Peyer's patch (tissue), 4 donors: ENCODE measurements around the gene C11orf54.

Experiments used
- POLR2A ChIP-seq, 2 donors: fragments of 450-650 bp; IDR thresholded peaks; one replicate each; pipeline ENCODE4 v1.5.1; 2017; ENCODE audit warnings: antibody characterized with exemption in 2 of 2, mild to moderate bottlenecking in 2 of 2, moderate library complexity in 2 of 2
- TF ChIP-seq, protein P1 (sequence below), 6 experiments: fragments of 450-650 bp in 4 of 6; fragments of 200-600 bp in 2 of 6; sonication (generic) in 1 of 6; IDR thresholded peaks; one replicate each; pipeline ENCODE4 v1.5.1; 2017 to 2019; ENCODE audit warnings: antibody characterized with exemption in 6 of 6, mild to moderate bottlenecking in 3 of 6, moderate library complexity in 1 of 6

DNA sequence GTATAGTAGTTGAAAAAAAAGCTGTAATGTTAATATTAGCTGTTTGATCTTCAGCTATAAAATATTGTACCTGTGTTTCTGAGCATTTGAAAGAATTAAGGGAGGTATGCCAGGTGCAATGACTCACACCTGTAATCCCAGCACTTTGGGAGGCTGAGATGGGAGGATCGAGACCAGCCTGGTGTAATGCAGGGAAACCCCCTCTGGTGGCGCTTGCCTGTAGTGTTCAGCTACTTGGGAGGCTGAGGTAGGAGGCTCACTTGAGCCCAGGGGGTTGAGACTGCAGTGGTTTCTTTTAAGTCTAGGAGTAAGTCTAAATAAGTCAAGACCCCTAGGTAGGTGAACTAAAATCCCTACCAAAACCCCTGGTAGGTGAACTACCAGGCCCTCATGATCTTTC is 37.2 kb upstream of the C11orf54 start:
- TF ChIP-seq, protein P1, sequence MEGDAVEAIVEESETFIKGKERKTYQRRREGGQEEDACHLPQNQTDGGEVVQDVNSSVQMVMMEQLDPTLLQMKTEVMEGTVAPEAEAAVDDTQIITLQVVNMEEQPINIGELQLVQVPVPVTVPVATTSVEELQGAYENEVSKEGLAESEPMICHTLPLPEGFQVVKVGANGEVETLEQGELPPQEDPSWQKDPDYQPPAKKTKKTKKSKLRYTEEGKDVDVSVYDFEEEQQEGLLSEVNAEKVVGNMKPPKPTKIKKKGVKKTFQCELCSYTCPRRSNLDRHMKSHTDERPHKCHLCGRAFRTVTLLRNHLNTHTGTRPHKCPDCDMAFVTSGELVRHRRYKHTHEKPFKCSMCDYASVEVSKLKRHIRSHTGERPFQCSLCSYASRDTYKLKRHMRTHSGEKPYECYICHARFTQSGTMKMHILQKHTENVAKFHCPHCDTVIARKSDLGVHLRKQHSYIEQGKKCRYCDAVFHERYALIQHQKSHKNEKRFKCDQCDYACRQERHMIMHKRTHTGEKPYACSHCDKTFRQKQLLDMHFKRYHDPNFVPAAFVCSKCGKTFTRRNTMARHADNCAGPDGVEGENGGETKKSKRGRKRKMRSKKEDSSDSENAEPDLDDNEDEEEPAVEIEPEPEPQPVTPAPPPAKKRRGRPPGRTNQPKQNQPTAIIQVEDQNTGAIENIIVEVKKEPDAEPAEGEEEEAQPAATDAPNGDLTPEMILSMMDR (IDR thresholded peaks at IDR 0.05): no peak
- TF ChIP-seq POLR2A (IDR thresholded peaks at IDR 0.05): no peak
